ENCODE data around the gene SLC6A18.
"Not testable (repeated sequence)": the region's sequence is repeated elsewhere in the genome, so short reads cannot be mapped to it uniquely, and the experiment has no call there.

SLC6A18 gene

GRCh38 chr5:1259806-1260480 lies 34.8 kb downstream of the SLC6A18 start:
- DNase-seq, result no peak

- no peak for DNase-seq
These were observed 36.5 kb downstream of the SLC6A18 start for GRCh38 chr5:1261643-1262042.

- DNase-seq, result no peak
These were observed 37.2 kb downstream of the SLC6A18 start for GRCh38 chr5:1262381-1262780.

- no peak for DNase-seq
These were observed 39.0 kb downstream of the SLC6A18 start for GRCh38 chr5:1264211-1264610.

GRCh38 chr5:1265026-1265425 lies 39.8 kb downstream of the SLC6A18 start:
- DNase-seq, result no peak

- DNase-seq, result no peak
These were observed 40.6 kb downstream of the SLC6A18 start for GRCh38 chr5:1265461-1266455.

- no peak for DNase-seq
These were observed 41.6 kb downstream of the SLC6A18 start for GRCh38 chr5:1266791-1267190.

- not testable (repeated sequence) for DNase-seq
These were observed 42.3 kb downstream of the SLC6A18 start for GRCh38 chr5:1267464-1267863.

- no peak for DNase-seq
These were observed 42.9 kb downstream of the SLC6A18 start for GRCh38 chr5:1268056-1268455.

GRCh38 chr5:1268666-1269065 lies 43.5 kb downstream of the SLC6A18 start:
- no peak for DNase-seq

GRCh38 chr5:1270426-1270825 lies 45.2 kb downstream of the SLC6A18 start:
- DNase-seq, result no peak

- no peak for DNase-seq
These were observed 46.0 kb downstream of the SLC6A18 start for GRCh38 chr5:1270933-1271914.

GRCh38 chr5:1272201-1272600 lies 47.0 kb downstream of the SLC6A18 start:
- no peak for DNase-seq

- no peak for DNase-seq
These were observed 48.6 kb downstream of the SLC6A18 start for GRCh38 chr5:1273745-1274144.

GRCh38 chr5:1274471-1274870 lies 49.3 kb downstream of the SLC6A18 start:
- no peak for DNase-seq

GRCh38 chr5:1275397-1276391 lies 50.5 kb downstream of the SLC6A18 start:
- DNase-seq, result not testable (repeated sequence)

- no peak for DNase-seq
These were observed 51.7 kb downstream of the SLC6A18 start for GRCh38 chr5:1276930-1277329.

GRCh38 chr5:1277331-1277730 lies 52.1 kb downstream of the SLC6A18 start:
- no peak for DNase-seq

- DNase-seq, result no peak
These were observed 52.6 kb downstream of the SLC6A18 start for GRCh38 chr5:1277781-1278180.

- DNase-seq, result no peak
These were observed 53.0 kb downstream of the SLC6A18 start for GRCh38 chr5:1278216-1278615.

GRCh38 chr5:1278656-1279442 lies 53.7 kb downstream of the SLC6A18 start:
- no peak for DNase-seq
